Measurements from ENCODE around the gene COQ10B. TPM values are rescaled to one million over a fixed set of nuclear protein-coding genes. Genes with fewer than 3 reads are reported as not detected.
A peak's percentile ranks its signal among the peaks of the same experiment; 100 is the strongest.

COQ10B gene
- total and polyA plus RNA-seq, 3 donors from 2014 or later = 16.4 to 18.0 (median 17.9) TPM

- Histone ChIP-seq H3K4me1 (peaks cover 30% of the 10 kb centered on the region), H3K27ac (peak overlapping the region; percentile 94 to 98), H3K9me3 (no peaks in the 10 kb centered on the region), H3K4me3 (peak overlapping the region; percentile 95), H3K36me3 (ENCODE audit: low read depth, missing control alignments) (no peaks in the 10 kb centered on the region), H3K27me3 (no peaks in the 10 kb centered on the region)
- TF ChIP-seq CTCF (IDR thresholded peaks at IDR 0.05) (no peak), POLR2A (IDR thresholded peaks at IDR 0.05) (no peak)
- DNase-seq = no peak
- 7 to 12% methylated on average over 16 of the region's 16 CpGs for WGBS, 2 donors
- intact Hi-C loops (cut with DNase I; ENCODE audit: low total_unique reads) = no loop called here
Measured at GRCh38 chr2:197435598-197436420, 17.5 kb upstream of the COQ10B start.

GRCh38 chr2:197437380-197437779 lies 16.0 kb upstream of the COQ10B start:
- no peaks in the 10 kb centered on the region for H3K27me3 ChIP-seq
- TF ChIP-seq CTCF (IDR thresholded peaks at IDR 0.05) = no peak
- TF ChIP-seq POLR2A (IDR thresholded peaks at IDR 0.05) = no peak
- no peaks in the 10 kb centered on the region for H3K9me3 ChIP-seq
- no peak for DNase-seq
- intact Hi-C loops (cut with DNase I; ENCODE audit: low total_unique reads) = no loop called here
- no peak overlapping the region for H3K27ac ChIP-seq
- H3K4me3 ChIP-seq = no peak overlapping the region
- 93 to 97% methylated on average over 2 of the region's 2 CpGs for WGBS, 2 donors
- H3K4me1 ChIP-seq = peaks cover 21% of the 10 kb centered on the region
- H3K36me3 ChIP-seq (ENCODE audit: low read depth, missing control alignments) = no peaks in the 10 kb centered on the region

- no peak overlapping the region for H3K4me3 ChIP-seq
- no peak overlapping the region for H3K27ac ChIP-seq
- no peak for TF ChIP-seq CTCF (IDR thresholded peaks at IDR 0.05)
- no peak for TF ChIP-seq POLR2A (IDR thresholded peaks at IDR 0.05)
- no peaks in the 10 kb centered on the region for H3K36me3 ChIP-seq (ENCODE audit: low read depth, missing control alignments)
- no peaks in the 10 kb centered on the region for H3K27me3 ChIP-seq
- DNase-seq = no peak
- intact Hi-C loops (cut with DNase I; ENCODE audit: low total_unique reads) = no loop called here
- no peaks in the 10 kb centered on the region for H3K4me1 ChIP-seq
- H3K9me3 ChIP-seq = no peaks in the 10 kb centered on the region
- WGBS, 2 donors = 68 to 70% methylated on average over 5 of the region's 5 CpGs
Measured at GRCh38 chr2:197442857-197443256, 10.5 kb upstream of the COQ10B start.

- TF ChIP-seq CTCF (IDR thresholded peaks at IDR 0.05) = no peak
- no peak for TF ChIP-seq POLR2A (IDR thresholded peaks at IDR 0.05)
- Histone ChIP-seq H3K27ac (no peak overlapping the region), H3K9me3 (no peaks in the 10 kb centered on the region), H3K27me3 (no peaks in the 10 kb centered on the region), H3K4me3 (no peak overlapping the region), H3K36me3 (ENCODE audit: low read depth, missing control alignments) (no peaks in the 10 kb centered on the region), H3K4me1 (no peaks in the 10 kb centered on the region)
- no peak for DNase-seq
- intact Hi-C loops (cut with DNase I; ENCODE audit: low total_unique reads) = no loop called here
- 52 to 61% methylated on average over 1 of the region's 1 CpG for WGBS, 2 donors
Measured at GRCh38 chr2:197445746-197446145, 7.6 kb upstream of the COQ10B start.

- Histone ChIP-seq H3K4me3 (no peak overlapping the region), H3K9me3 (no peaks in the 10 kb centered on the region), H3K36me3 (ENCODE audit: low read depth, missing control alignments) (no peaks in the 10 kb centered on the region), H3K27ac (no peak overlapping the region), H3K27me3 (no peaks in the 10 kb centered on the region), H3K4me1 (no peaks in the 10 kb centered on the region)
- no peak for DNase-seq
- no peak for TF ChIP-seq POLR2A (IDR thresholded peaks at IDR 0.05)
- TF ChIP-seq CTCF (IDR thresholded peaks at IDR 0.05) = no peak
- intact Hi-C loops (cut with DNase I; ENCODE audit: low total_unique reads) = no loop called here
Measured at GRCh38 chr2:197446844-197447243, 6.5 kb upstream of the COQ10B start.
